Measurements from ENCODE around the gene GM2A.
A peak's percentile ranks its signal among the peaks of the same experiment; 100 is the strongest.

- TF ChIP-seq POLR2A (IDR thresholded peaks at IDR 0.05) (peak; percentile 88), CTCF (IDR thresholded peaks at IDR 0.05) (peak in 2 of 4 experiments; percentile 18 to 26), EP300 (IDR thresholded peaks at IDR 0.05) (peak in 1 of 4 donors; percentile 16)
Observed at GRCh38 chr5:151223447-151224264, 29.3 kb upstream of the GM2A start, which contains the start of gene CCDC69.
